IMR-90 (cell line): ENCODE data around the gene DNAJC2.

Experiments
- BHLHE40 ChIP-seq: fragments of 150-350 bp; IDR thresholded peaks from 2 replicates; pipeline ENCODE4 v1.6.1; 2016; ENCODE audit warnings: mild to moderate bottlenecking, low read depth, low read length
- CEBPB ChIP-seq: IDR thresholded peaks from 2 replicates; pipeline ENCODE4 v1.6.1; 2012; ENCODE audit warnings: low read depth, low read length, improper control_type of control experiment
- FOS ChIP-seq: fragments of 150-350 bp; IDR thresholded peaks from 2 replicates; pipeline ENCODE4 v1.6.1; 2016; ENCODE audit warnings: low read depth, low read length
- POLR2A ChIP-seq: IDR thresholded peaks from 2 replicates; pipeline ENCODE4 v1.6.1; 2012; ENCODE audit warnings: mild to moderate bottlenecking, low read depth, low read length
- RAD21 ChIP-seq: IDR thresholded peaks from 2 replicates; pipeline ENCODE4 v1.6.1; 2012; ENCODE audit warnings: low read length, improper control_type of control experiment
- RCOR1 ChIP-seq: IDR thresholded peaks from 2 replicates; pipeline ENCODE4 v1.6.1; 2012; ENCODE audit warnings: mild to moderate bottlenecking, low read length, improper control_type of control experiment; ENCODE audit not compliant: insufficient replicate concordance
- RFX5 ChIP-seq: IDR thresholded peaks from 2 replicates; pipeline ENCODE4 v1.8.0; 2012; ENCODE audit warnings: low read depth, mild to moderate bottlenecking, low read length, moderate library complexity
- SMC3 ChIP-seq: fragments of 150-350 bp; IDR thresholded peaks from 2 replicates; pipeline ENCODE4 v1.6.1; 2016; ENCODE audit warnings: low read depth, mild to moderate bottlenecking, antibody characterized with exemption, low read length, moderate library complexity
- TF ChIP-seq, protein P1 (sequence below): conservative IDR thresholded peaks from 2 replicates; pipeline ENCODE4 v1.5.1; 2012; ENCODE audit warnings: mild to moderate bottlenecking, low read depth, low read length, improper control_type of control experiment
- TF ChIP-seq, protein P2 (sequence below): fragments of 150-350 bp; IDR thresholded peaks from 2 replicates; pipeline ENCODE4 v1.6.1; 2016; ENCODE audit warnings: low read depth, mild to moderate bottlenecking, low read length, moderate library complexity, borderline replicate concordance

DNA sequence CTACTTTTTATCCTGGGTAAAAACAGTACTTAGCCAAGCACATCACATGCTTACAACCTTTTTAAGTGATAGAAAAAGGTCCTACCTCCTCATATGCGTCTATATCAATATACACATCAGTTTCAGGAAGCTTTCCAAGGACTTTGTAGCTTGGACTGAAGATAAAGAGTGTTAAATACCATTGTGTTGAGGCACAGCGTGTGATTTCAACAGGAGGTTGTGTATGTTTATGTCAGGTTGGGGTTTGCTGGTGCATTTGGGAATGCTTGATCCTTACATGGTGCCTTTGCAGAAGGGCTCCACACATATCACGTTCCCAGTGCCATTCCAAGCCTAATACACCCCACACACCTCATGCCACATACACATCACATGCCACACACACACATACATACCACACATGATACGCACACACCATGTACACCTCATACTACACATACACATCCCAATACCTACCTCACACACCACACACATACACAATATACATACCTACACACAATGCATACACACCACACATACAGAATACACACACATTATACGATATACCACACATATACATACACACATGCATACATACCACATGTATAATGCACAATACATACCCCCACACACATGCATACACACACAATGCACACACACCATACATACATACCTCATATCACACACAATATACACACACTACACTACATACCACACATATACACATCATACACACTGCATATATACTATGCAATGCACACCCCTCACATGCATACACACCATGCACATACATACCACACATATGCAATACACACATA is 36.0 kb upstream of the DNAJC2 start:
- TF ChIP-seq RFX5: no peak
- TF ChIP-seq, protein P1, sequence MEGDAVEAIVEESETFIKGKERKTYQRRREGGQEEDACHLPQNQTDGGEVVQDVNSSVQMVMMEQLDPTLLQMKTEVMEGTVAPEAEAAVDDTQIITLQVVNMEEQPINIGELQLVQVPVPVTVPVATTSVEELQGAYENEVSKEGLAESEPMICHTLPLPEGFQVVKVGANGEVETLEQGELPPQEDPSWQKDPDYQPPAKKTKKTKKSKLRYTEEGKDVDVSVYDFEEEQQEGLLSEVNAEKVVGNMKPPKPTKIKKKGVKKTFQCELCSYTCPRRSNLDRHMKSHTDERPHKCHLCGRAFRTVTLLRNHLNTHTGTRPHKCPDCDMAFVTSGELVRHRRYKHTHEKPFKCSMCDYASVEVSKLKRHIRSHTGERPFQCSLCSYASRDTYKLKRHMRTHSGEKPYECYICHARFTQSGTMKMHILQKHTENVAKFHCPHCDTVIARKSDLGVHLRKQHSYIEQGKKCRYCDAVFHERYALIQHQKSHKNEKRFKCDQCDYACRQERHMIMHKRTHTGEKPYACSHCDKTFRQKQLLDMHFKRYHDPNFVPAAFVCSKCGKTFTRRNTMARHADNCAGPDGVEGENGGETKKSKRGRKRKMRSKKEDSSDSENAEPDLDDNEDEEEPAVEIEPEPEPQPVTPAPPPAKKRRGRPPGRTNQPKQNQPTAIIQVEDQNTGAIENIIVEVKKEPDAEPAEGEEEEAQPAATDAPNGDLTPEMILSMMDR: no peak
- no peak for TF ChIP-seq CEBPB
- no peak for TF ChIP-seq RAD21
- TF ChIP-seq BHLHE40: no peak
- TF ChIP-seq POLR2A: no peak
- no peak for TF ChIP-seq FOS
- TF ChIP-seq, protein P2, sequence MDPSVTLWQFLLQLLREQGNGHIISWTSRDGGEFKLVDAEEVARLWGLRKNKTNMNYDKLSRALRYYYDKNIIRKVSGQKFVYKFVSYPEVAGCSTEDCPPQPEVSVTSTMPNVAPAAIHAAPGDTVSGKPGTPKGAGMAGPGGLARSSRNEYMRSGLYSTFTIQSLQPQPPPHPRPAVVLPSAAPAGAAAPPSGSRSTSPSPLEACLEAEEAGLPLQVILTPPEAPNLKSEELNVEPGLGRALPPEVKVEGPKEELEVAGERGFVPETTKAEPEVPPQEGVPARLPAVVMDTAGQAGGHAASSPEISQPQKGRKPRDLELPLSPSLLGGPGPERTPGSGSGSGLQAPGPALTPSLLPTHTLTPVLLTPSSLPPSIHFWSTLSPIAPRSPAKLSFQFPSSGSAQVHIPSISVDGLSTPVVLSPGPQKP: no peak
- TF ChIP-seq RCOR1: no peak
- TF ChIP-seq SMC3: no peak
